ENCODE results near the gene GREB1.

The GREB1 gene

DNA sequence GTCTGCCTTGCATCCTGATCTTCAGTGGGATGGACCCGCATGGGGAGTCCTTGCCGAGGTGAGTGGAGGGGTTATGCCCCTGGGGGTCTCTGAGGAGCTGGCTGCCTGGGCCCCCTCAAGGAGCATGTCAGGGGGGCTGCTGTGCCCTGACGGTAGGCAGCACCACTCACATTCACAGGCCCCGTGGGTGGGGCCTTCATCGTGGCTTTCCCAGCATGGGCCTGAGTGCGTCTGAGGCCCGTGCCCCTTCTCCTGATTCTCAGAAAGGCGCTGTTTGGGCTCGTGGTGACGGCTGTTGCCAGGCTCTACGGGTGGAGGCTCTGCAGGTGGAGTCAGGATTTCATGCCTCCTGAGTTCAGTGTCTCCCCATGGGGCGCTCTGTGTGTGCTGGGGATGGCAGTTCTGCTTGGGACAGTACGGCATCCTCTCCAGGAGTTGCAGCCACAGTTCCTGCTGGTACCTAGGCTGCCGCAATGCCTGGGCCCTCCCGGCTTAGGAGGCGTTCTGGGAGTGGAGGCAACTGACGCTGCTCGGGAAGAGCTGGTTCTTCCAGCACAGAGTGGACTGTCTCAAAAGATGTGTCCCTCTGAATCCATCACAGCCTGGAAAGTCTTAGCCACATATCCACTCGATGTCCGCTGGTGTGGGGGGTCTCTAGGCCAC, 78.8 kb downstream of the GREB1 start:
- Histone ChIP-seq H3K36me3 (peaks cover 36% of the 10 kb centered on the region), H3K4me1 (no peaks in the 10 kb centered on the region), H3K27me3 (no peaks in the 10 kb centered on the region), H3K4me3 (ENCODE audit: low read depth, low read length) (no peak overlapping the region), H3K9me3 (no peaks in the 10 kb centered on the region)
- DNase-seq, result no peak
- no peak for TF ChIP-seq CTCF (IDR thresholded peaks at IDR 0.05; ENCODE audit: low read depth, low read length)

DNA sequence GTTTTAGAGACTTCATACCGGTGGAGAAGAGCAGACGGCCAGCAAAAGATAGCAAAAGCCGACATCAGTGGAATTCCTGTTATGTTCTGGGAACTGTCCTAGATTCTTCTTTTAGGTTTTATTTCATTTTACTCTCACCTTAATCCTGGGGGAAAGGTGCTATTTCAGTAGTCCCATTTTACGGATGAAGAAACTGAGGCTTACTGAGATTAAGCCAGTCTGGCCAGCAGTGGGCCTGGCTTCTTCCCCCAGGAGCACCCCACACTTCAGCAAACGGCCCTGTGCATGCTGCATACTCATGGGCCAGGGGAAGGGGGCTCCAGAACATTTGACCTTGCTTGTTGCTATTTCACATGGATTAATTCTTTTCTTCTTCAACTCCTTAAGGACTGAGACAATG, 79.5 kb downstream of the GREB1 start:
- H3K4me1 ChIP-seq, result no peaks in the 10 kb centered on the region
- H3K4me3 ChIP-seq (ENCODE audit: low read depth, low read length), result no peak overlapping the region
- no peak for DNase-seq
- no peaks in the 10 kb centered on the region for H3K27me3 ChIP-seq
- no peaks in the 10 kb centered on the region for H3K9me3 ChIP-seq
- TF ChIP-seq CTCF (IDR thresholded peaks at IDR 0.05; ENCODE audit: low read depth, low read length), result no peak
- H3K36me3 ChIP-seq, result peaks cover 39% of the 10 kb centered on the region

DNA sequence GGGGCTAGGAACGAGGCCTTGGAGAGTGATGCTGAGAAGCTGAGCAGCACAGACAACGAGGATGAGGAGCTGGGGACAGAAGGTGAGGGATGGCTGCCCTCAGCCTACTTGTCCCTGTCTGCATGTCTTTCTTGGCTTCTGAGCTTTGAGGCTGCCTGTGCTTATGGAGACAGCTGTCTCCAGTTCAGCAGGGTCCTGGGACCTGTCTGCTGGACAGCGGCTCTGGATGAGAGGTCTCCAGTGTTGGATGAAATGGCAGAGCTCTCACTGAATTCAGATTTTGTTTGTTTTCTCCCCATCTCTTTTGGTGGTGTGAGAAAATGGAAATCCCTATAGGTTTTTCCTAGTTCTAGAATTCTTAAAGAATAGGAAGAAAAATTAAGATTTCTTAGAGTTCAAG, 81.4 kb downstream of the GREB1 start:
- DNase-seq, result no peak
- peaks cover 34% of the 10 kb centered on the region for H3K36me3 ChIP-seq
- no peak overlapping the region for H3K4me3 ChIP-seq (ENCODE audit: low read depth, low read length)
- H3K9me3 ChIP-seq, result no peaks in the 10 kb centered on the region
- H3K4me1 ChIP-seq, result no peaks in the 10 kb centered on the region
- no peaks in the 10 kb centered on the region for H3K27me3 ChIP-seq
- no peak for TF ChIP-seq CTCF (IDR thresholded peaks at IDR 0.05; ENCODE audit: low read depth, low read length)

GRCh38 chr2:11616097-11616687, 82.3 kb downstream of the GREB1 start:
- H3K36me3 ChIP-seq, result peaks cover 24% of the 10 kb centered on the region
- no peaks in the 10 kb centered on the region for H3K27me3 ChIP-seq
- TF ChIP-seq CTCF (IDR thresholded peaks at IDR 0.05; ENCODE audit: low read depth, low read length), result no peak

DNA sequence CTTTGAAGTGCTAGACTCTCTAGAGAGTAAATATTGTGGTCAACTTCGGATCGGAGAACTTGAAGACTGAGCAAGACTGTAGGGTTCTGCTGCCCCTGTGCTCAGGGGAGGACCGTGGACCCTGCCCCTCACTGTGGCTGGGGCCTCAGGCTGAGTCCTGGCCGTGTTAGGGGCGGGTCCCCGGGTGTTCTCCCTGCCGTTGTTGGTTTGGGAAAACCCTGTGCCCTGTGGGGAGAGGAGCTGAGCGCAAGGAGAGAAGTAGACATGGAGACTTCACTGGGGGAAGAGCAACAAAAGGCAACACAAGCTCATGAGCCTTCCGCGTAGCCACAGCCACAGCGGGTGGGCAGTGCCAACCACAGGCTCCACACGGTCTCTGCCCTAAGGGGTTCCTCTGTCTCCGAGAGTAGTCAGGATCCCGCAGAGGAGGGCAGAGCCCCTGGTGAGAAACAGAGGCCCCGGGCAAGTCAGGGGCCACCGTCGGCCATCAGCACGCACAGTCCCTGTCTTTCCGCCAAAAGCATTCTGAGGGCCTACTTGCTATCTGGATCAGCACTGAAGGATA, 83.1 kb downstream of the GREB1 start:
- no peak overlapping the region for H3K4me3 ChIP-seq (ENCODE audit: low read depth, low read length)
- TF ChIP-seq CTCF (IDR thresholded peaks at IDR 0.05; ENCODE audit: low read depth, low read length), result no peak
- no peaks in the 10 kb centered on the region for H3K27me3 ChIP-seq
- DNase-seq, result no peak
- H3K4me1 ChIP-seq, result no peaks in the 10 kb centered on the region
- no peaks in the 10 kb centered on the region for H3K9me3 ChIP-seq
- peaks cover 24% of the 10 kb centered on the region for H3K36me3 ChIP-seq

More at GRCh38 chr2:11616097-11616687, 82.3 kb downstream of the GREB1 start:
- H3K4me3 ChIP-seq (ENCODE audit: low read depth, low read length), result no peak overlapping the region
- H3K9me3 ChIP-seq, result no peaks in the 10 kb centered on the region
- no peaks in the 10 kb centered on the region for H3K4me1 ChIP-seq
- DNase-seq, result no peak

GRCh38 chr2:11617527-11617926, 83.7 kb downstream of the GREB1 start:
- DNase-seq, result no peak
- Histone ChIP-seq H3K4me1 (no peaks in the 10 kb centered on the region), H3K9me3 (no peaks in the 10 kb centered on the region), H3K4me3 (ENCODE audit: low read depth, low read length) (no peak overlapping the region), H3K36me3 (peaks cover 20% of the 10 kb centered on the region), H3K27me3 (no peaks in the 10 kb centered on the region)
- no peak for TF ChIP-seq CTCF (IDR thresholded peaks at IDR 0.05; ENCODE audit: low read depth, low read length)
